HG03196 (cell line): ENCODE data around the gene AP2A1.

Experiments used
- ATAC-seq: cut with Tn5 transposase; IDR thresholded peaks from one replicate; pipeline ENCODE4 v1.9.1; 2021; ENCODE audit not compliant: unreplicated experiment

AP2A1 gene

DNA sequence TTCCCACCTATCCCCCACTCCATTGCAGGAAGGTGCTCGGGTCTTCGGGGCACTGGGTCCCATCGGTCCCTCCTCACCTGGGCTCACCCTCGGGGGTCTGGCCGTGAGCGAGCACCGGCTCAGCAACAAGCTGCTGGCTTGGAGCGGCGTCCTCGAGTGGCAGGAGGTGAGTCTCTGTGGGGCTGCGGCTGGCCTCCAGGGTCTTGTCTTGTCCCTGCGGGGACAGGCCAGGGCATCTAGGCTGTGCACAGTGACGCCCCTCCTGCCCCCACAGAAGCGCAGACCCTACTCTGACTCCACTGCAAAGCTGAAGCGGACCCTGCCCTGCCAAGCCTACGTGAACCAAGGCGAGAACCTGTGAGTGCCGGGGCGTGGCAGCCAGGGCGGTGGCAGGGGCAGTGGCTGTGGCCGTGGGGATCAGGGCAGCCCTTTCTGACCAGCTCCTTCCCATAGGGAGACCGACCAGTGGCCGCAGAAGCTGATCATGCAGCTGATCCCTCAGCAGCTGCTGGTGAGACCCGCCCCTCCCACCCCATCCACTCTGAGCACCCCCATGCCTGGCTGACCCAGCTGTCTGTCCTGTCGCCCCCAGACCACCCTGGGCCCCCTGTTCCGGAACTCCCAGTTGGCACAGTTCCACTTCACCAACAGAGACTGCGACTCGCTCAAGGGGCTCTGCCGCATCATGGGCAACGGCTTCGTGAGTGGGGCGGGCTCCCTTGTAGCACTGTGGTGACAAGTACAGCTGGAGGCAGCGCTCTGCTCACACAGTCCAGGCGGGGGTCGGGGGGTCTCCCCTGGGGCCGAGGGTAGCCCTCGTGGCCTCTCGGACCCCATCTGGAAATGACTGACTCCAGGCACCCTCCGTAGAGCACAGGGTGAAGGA is 87.8 kb downstream of the AP2A1 start:
- ATAC-seq = no peak

GRCh38 chr19:49855277-49855675 is 88.5 kb downstream of the AP2A1 start:
- ATAC-seq = no peak

DNA sequence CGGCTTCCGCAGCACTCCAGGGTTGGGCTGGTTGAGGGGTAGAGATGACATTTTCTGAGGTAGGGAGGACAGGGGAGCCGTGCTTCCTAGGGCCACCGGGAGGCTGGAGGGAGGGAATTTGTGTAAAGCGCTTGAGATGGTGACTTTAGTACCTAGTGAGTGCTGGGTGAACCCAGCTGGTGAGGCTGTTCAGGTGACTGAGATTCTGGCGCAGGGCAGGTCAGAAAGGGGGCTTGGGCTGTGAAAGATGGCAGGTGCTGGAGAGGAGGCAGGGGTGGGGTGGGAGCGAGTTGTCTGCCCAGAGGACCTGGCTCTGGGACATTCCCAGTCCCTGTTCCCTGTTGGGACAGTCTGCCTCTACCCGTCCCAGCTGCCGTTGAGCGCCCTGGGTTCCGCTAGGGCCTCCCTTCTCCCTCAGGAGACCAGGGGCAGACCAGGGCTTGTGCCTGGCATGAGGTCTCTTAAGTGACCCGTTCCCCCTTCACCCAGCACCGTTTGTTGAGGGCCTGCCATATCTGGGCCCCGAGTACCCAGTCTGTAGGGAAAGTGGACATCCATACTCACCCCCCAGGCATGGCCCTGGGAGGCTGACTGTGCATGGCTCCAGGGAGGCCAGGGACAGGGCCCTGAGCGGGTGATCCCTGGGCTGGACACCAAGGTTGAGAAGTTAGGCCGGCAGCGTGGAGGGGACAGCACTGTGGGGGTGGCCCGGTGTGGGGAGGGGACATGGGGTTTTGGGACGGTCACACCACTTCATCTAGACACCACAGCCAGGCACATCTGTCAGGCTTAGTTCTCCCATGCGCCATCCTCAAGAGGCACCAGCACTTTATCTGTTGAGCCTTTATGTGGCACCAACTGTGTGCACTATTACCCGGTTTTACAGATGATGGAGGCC is 89.1 kb downstream of the AP2A1 start:
- ATAC-seq = no peak

- no peak for ATAC-seq
Observed at GRCh38 chr19:49856574-49857021, 89.8 kb downstream of the AP2A1 start.
